AG04450 (cell line): ENCODE results near the gene HAUS2. TPM values are rescaled to one million over a fixed set of nuclear protein-coding genes. Genes with fewer than 3 reads are reported as not detected.

ENCODE experiments used
- CTCF ChIA-PET: fragments of 300-600, 350-600 bp; formaldehyde crosslinking; extraction: SDS; loops from one replicate; lab custom pipeline; 2022; ENCODE audit warnings: antibody characterized with exemption, inconsistent platforms; lab: Charles Lee
- POLR2A ChIA-PET: fragments of 350-600 bp; formaldehyde crosslinking; extraction: SDS; loops from one replicate; lab custom pipeline; 2021; ENCODE audit warnings: antibody characterized with exemption, inconsistent platforms; lab: Yijun Ruan, JAX
- DNase-seq: peaks from one replicate; pipeline ENCODE4 v3.0.0-alpha.2; 2011; ENCODE audit warnings: low read depth, low spot score
- H3K27ac ChIP-seq: one replicate; pipeline ENCODE4 v1.5.1; 2012; ENCODE audit warnings: low read depth, low read length, control low read depth
- H3K27me3 ChIP-seq: one replicate; pipeline ENCODE4 v1.6.0; 2012; ENCODE audit warnings: low read length; ENCODE audit not compliant: control insufficient read depth, insufficient read depth
- H3K4me3 ChIP-seq: 2 replicates; pipeline ENCODE4 v1.5.1; 2011; ENCODE audit warnings: mild to moderate bottlenecking, low read depth, low read length, control low read depth
- H3K9me3 ChIP-seq: 2 replicates; pipeline ENCODE4 v1.5.1; 2012; ENCODE audit warnings: low read length; ENCODE audit not compliant: control insufficient read depth, insufficient read depth
- CTCF ChIP-seq: IDR thresholded peaks from 2 replicates; pipeline ENCODE4 v1.5.1; 2011; ENCODE audit warnings: low read depth, low read length, control low read depth, inconsistent platforms
- polyA plus RNA-seq: library from polyadenylated mRNA; depleted of rRNA; stranded (reverse); fragments of >200 nt; gene quantifications from 2 replicates; pipeline ENCODE4 v1.2.3, GENCODE V29; 2011

HAUS2 gene
- polyA plus RNA-seq, 1 experiment, result 30.6 TPM

GRCh38 chr15:42590619-42591237 lies 42.1 kb downstream of the HAUS2 start:
- CTCF ChIA-PET, result no interaction called here

GRCh38 chr15:42591238-42591934 lies 42.7 kb downstream of the HAUS2 start:
- H3K27me3 ChIP-seq, result no peaks in the 10 kb centered on the region
- H3K27ac ChIP-seq, result no peak overlapping the region
- no peaks in the 10 kb centered on the region for H3K9me3 ChIP-seq
- no peak for DNase-seq
- CTCF ChIA-PET, result interaction anchor here (1.2 kb wide), 1 partner anchor 10 kb away, joined by 3 read pairs; no protein-coding TSS in a partner anchor
- no peak overlapping the region for H3K4me3 ChIP-seq
- TF ChIP-seq CTCF, result peak; percentile 33
- POLR2A ChIA-PET, result interaction anchor here (0.7 to 1.0 kb wide), 2 partner anchors 16 to 1246 kb away, joined by 3 to 4 read pairs; partner anchors contain the start of gene STARD9

More at GRCh38 chr15:42590619-42591237, 42.1 kb downstream of the HAUS2 start:
- no peak for TF ChIP-seq CTCF
- POLR2A ChIA-PET, result no interaction called here
- no peak for DNase-seq
- H3K27me3 ChIP-seq, result no peaks in the 10 kb centered on the region
- no peak overlapping the region for H3K27ac ChIP-seq
- no peaks in the 10 kb centered on the region for H3K9me3 ChIP-seq
- H3K4me3 ChIP-seq, result no peak overlapping the region

GRCh38 chr15:42592716-42593115 lies 44.1 kb downstream of the HAUS2 start:
- H3K4me3 ChIP-seq, result no peak overlapping the region
- H3K27ac ChIP-seq, result no peak overlapping the region

GRCh38 chr15:42593143-42593542 lies 44.5 kb downstream of the HAUS2 start:
- Histone ChIP-seq H3K27me3 (no peaks in the 10 kb centered on the region), H3K4me3 (no peak overlapping the region), H3K9me3 (no peaks in the 10 kb centered on the region), H3K27ac (no peak overlapping the region)
- no peak for DNase-seq
- CTCF ChIA-PET, result interaction anchor here (0.9 to 1.0 kb wide), 2 partner anchors 48 to 333 kb away, joined by 3 to 6 read pairs; no protein-coding TSS in a partner anchor
- TF ChIP-seq CTCF, result no peak
- POLR2A ChIA-PET, result interaction anchor here (0.7 to 0.8 kb wide), 2 partner anchors 31 to 819 kb away, joined by 3 to 9 read pairs; no protein-coding TSS in a partner anchor

More at GRCh38 chr15:42592716-42593115, 44.1 kb downstream of the HAUS2 start:
- Histone ChIP-seq H3K27me3 (no peaks in the 10 kb centered on the region), H3K9me3 (no peaks in the 10 kb centered on the region)
- TF ChIP-seq CTCF, result no peak
- POLR2A ChIA-PET, result interaction anchor here (0.7 to 0.8 kb wide), 2 partner anchors 31 to 818 kb away, joined by 3 to 9 read pairs; no protein-coding TSS in a partner anchor
- CTCF ChIA-PET, result interaction anchor here (0.9 to 1.2 kb wide), 3 partner anchors 11 to 333 kb away, joined by 3 to 6 read pairs (median 3); no protein-coding TSS in a partner anchor
- no peak for DNase-seq

GRCh38 chr15:42594095-42594494 lies 45.5 kb downstream of the HAUS2 start:
- no peak overlapping the region for H3K4me3 ChIP-seq
- H3K27me3 ChIP-seq, result no peaks in the 10 kb centered on the region
- ChIA-PET CTCF (no interaction called here), POLR2A (no interaction called here)
- no peak for TF ChIP-seq CTCF
- DNase-seq, result no peak
- H3K27ac ChIP-seq, result no peak overlapping the region
- H3K9me3 ChIP-seq, result no peaks in the 10 kb centered on the region
